ENCODE measurements around the gene LDLRAD3. TPM values are rescaled to one million over a fixed set of nuclear protein-coding genes. Genes with fewer than 3 reads are reported as not detected.
A peak's percentile ranks its signal among the peaks of the same experiment; 100 is the strongest.

Gene LDLRAD3
- total and polyA plus RNA-seq, 12 donors = 0.87 to 5.1 (median 1.7) TPM

GRCh38 chr11:35934981-35935380, 8.9 kb upstream of the LDLRAD3 start:
- 69 to 70% methylated on average over 4 of the region's 4 CpGs for WGBS, 2 donors
- H3K4me3 ChIP-seq = no peak overlapping the region
- ATAC-seq (peak in 1 of 8 donors; percentile 23), DNase-seq (no peak)
- no peak for TF ChIP-seq CTCF (IDR thresholded peaks at IDR 0.05)
- H3K27ac ChIP-seq = no peak overlapping the region
- no peaks in the 10 kb centered on the region for H3K36me3 ChIP-seq
- intact Hi-C loops (cut with DNase I) = loop anchor here in 1 of 10 donors (5.0 kb wide), 1 partner anchor 1498 kb away; the partner anchor contains the start of gene CAT
- H3K4me1 ChIP-seq = peaks cover 0 to 17% (median 0%) of the 10 kb centered on the region in 9 donors
- H3K27me3 ChIP-seq = peaks cover 0 to 11% (median 0%) of the 10 kb centered on the region in 7 donors
- H3K9me3 ChIP-seq = peaks cover 0 to 12% (median 0%) of the 10 kb centered on the region in 11 donors

- Histone ChIP-seq H3K36me3 (no peaks in the 10 kb centered on the region), H3K9me3 (peaks cover 0 to 12% (median 0%) of the 10 kb centered on the region in 11 donors), H3K27ac (no peak overlapping the region), H3K4me1 (peaks cover 0 to 17% (median 0%) of the 10 kb centered on the region in 9 donors), H3K4me3 (no peak overlapping the region), H3K27me3 (peaks cover 0 to 9% (median under 1%) of the 10 kb centered on the region in 7 donors)
- DNase-seq (no peak), ATAC-seq (peak in 2 of 8 donors; percentile 44 to 53)
- TF ChIP-seq CTCF (IDR thresholded peaks at IDR 0.05) = no peak
- intact Hi-C loops (cut with DNase I) = loop anchor here in 1 of 10 donors (5.0 kb wide), 1 partner anchor 1498 kb away; the partner anchor contains the start of gene CAT
- WGBS, 2 donors = 38 to 50% methylated on average over 1 of the region's 1 CpG
These were observed 8.5 kb upstream of the LDLRAD3 start for GRCh38 chr11:35935390-35935789.

GRCh38 chr11:35937111-35937510, 6.8 kb upstream of the LDLRAD3 start:
- Histone ChIP-seq H3K36me3 (no peaks in the 10 kb centered on the region), H3K9me3 (peaks cover 0 to 4% (median 0%) of the 10 kb centered on the region in 11 donors), H3K27ac (no peak overlapping the region), H3K27me3 (peaks cover 0 to 17% (median 6%) of the 10 kb centered on the region in 7 donors), H3K4me3 (no peak overlapping the region), H3K4me1 (peaks cover 0 to 14% (median 0%) of the 10 kb centered on the region in 9 donors)
- 59 to 63% methylated on average over 3 of the region's 3 CpGs for WGBS, 2 donors
- DNase-seq = no peak
- no peak for ATAC-seq
- intact Hi-C loops (cut with DNase I) = loop anchor here in 1 of 10 donors (5.0 kb wide), 1 partner anchor 1500 kb away; the partner anchor contains the start of gene CAT
- no peak for TF ChIP-seq CTCF (IDR thresholded peaks at IDR 0.05)

GRCh38 chr11:35937700-35938099, 6.2 kb upstream of the LDLRAD3 start:
- intact Hi-C loops (cut with DNase I) = loop anchor here in 1 of 10 donors (5.0 kb wide), 1 partner anchor 1500 kb away; the partner anchor contains the start of gene CAT
- Histone ChIP-seq H3K4me3 (no peak overlapping the region), H3K4me1 (peaks cover 0 to 9% (median 0%) of the 10 kb centered on the region in 9 donors), H3K27me3 (peaks cover 0 to 19% (median 6%) of the 10 kb centered on the region in 7 donors), H3K36me3 (no peaks in the 10 kb centered on the region), H3K9me3 (no peaks in the 10 kb centered on the region), H3K27ac (no peak overlapping the region)
- ATAC-seq (no peak), DNase-seq (no peak)
- 87% methylated on average over 6 of the region's 6 CpGs for WGBS, 2 donors
- no peak for TF ChIP-seq CTCF (IDR thresholded peaks at IDR 0.05)
